ENCODE measurements around the gene PHAX. TPM values are rescaled to one million over a fixed set of nuclear protein-coding genes. Genes with fewer than 3 reads are reported as not detected.
"Not testable (repeated sequence)": the region's sequence is repeated elsewhere in the genome, so short reads cannot be mapped to it uniquely, and the experiment has no call there.

PHAX gene
- total RNA-seq, 1 donor from 2014 or later = 44.7 TPM

- TF ChIP-seq POLR2AphosphoS5 (IDR thresholded peaks at IDR 0.05; ENCODE audit: insufficient read depth in 1 of 2, low read depth in 1 of 2) (no peak), POLR2A (IDR thresholded peaks at IDR 0.05) (no peak), CTCF (IDR thresholded peaks at IDR 0.05) (no peak)
- Histone ChIP-seq H3K4me3 (no peak overlapping the region), H3K9me3 (no peaks in the 10 kb centered on the region), H3K4me1 (no peaks in the 10 kb centered on the region), H3K27ac (no peak overlapping the region), H3K27me3 (no peaks in the 10 kb centered on the region), H3K36me3 (no peaks in the 10 kb centered on the region)
- no peak for DNase-seq (ENCODE audit: extremely low spot score in 2 of 2)
- intact Hi-C loops (cut with DNase I) = no loop called here
Observed at GRCh38 chr5:126664586-126664985, 63.8 kb downstream of the PHAX start.

DNA sequence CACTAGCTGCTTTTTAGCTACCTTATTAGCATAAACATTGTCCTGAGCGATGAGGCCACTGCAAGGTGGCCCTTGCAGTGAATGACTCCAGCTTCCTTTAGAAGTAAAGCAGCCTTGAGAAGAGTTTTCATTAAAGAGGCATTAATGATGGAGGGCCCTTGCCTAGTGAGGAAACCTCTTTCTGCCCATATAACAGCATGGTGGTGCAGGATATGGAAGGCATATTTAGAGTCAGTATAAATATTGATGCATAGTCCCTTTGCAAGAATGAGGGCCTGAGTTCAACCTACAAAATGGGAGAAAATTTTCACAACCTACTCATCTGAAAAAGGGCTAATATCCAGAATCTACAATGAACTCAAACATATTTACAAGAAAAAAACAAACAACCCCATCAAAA is 69.4 kb downstream of the PHAX start:
- H3K9me3 ChIP-seq; H3K36me3 ChIP-seq; DNase-seq (ENCODE audit: extremely low spot score in 2 of 2); H3K4me3 ChIP-seq; H3K27me3 ChIP-seq; intact Hi-C loops (cut with DNase I); H3K27ac ChIP-seq; H3K4me1 ChIP-seq: not testable (repeated sequence)

DNA sequence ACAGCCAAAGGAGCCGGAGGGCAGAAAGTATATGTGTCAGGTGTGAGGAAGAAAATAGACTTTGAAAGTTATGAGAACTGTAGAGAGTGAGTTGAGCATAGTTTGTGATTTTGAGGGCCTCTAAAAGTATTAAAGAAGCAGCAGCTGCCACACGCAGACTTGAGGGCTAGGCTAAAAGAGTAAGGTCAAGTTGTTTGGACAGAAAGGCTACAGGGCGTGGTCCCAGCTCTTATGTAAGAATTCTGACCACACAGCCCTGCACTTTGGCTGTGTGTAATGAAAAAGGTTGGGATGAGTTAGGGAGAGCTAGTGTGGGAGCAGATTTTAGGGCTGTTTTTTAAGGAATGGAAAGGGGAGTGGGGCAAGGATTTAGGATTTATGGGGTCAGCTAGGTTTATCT is 70.9 kb downstream of the PHAX start:
- intact Hi-C loops (cut with DNase I); H3K36me3 ChIP-seq; H3K9me3 ChIP-seq; H3K27me3 ChIP-seq; H3K4me1 ChIP-seq; H3K4me3 ChIP-seq; H3K27ac ChIP-seq; DNase-seq (ENCODE audit: extremely low spot score in 2 of 2): not testable (repeated sequence)

GRCh38 chr5:126673477-126673876 is 72.7 kb downstream of the PHAX start:
- intact Hi-C loops (cut with DNase I) = no loop called here
- Histone ChIP-seq H3K9me3 (no peaks in the 10 kb centered on the region), H3K4me3 (no peak overlapping the region), H3K27ac (no peak overlapping the region), H3K4me1 (no peaks in the 10 kb centered on the region), H3K27me3 (no peaks in the 10 kb centered on the region), H3K36me3 (no peaks in the 10 kb centered on the region)
- no peak for DNase-seq (ENCODE audit: extremely low spot score in 2 of 2)
- TF ChIP-seq POLR2AphosphoS5 (IDR thresholded peaks at IDR 0.05; ENCODE audit: insufficient read depth in 1 of 2, low read depth in 1 of 2) = no peak
- TF ChIP-seq CTCF (IDR thresholded peaks at IDR 0.05) = no peak
- no peak for TF ChIP-seq POLR2A (IDR thresholded peaks at IDR 0.05)

GRCh38 chr5:126674145-126674544 is 73.4 kb downstream of the PHAX start:
- Histone ChIP-seq H3K27ac (no peak overlapping the region), H3K4me3 (no peak overlapping the region), H3K36me3 (no peaks in the 10 kb centered on the region), H3K4me1 (no peaks in the 10 kb centered on the region), H3K27me3 (no peaks in the 10 kb centered on the region), H3K9me3 (no peaks in the 10 kb centered on the region)
- TF ChIP-seq POLR2AphosphoS5 (IDR thresholded peaks at IDR 0.05; ENCODE audit: insufficient read depth in 1 of 2, low read depth in 1 of 2) (no peak), POLR2A (IDR thresholded peaks at IDR 0.05) (no peak), CTCF (IDR thresholded peaks at IDR 0.05) (no peak)
- intact Hi-C loops (cut with DNase I) = no loop called here
- DNase-seq (ENCODE audit: extremely low spot score in 2 of 2) = no peak

DNA sequence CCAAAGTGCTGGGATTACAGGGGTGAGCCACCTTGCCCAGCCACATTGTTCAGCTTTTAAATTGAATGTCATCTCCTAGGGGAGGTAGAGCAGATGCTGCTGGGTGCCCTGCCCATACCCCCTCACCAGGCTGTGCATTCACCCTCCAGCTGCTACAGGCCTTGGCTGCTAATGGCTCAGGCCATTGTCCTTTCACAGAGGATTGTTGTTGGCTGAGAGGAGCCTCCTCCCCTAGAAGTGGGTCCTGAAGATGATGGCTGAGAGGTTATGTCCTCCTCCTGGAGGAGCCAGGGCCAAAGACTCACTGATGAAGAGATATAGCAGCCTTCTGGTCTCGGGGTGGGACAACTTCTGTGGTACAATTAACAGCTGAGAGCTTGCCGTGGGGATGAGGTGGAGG is 74.6 kb downstream of the PHAX start:
- TF ChIP-seq CTCF (IDR thresholded peaks at IDR 0.05) (no peak), POLR2AphosphoS5 (IDR thresholded peaks at IDR 0.05; ENCODE audit: insufficient read depth in 1 of 2, low read depth in 1 of 2) (no peak), POLR2A (IDR thresholded peaks at IDR 0.05) (no peak)
- intact Hi-C loops (cut with DNase I) = loop anchor here (5.0 kb wide), 1 partner anchor 102 kb away; the partner anchor contains the start of gene LMNB1
- Histone ChIP-seq H3K9me3 (no peaks in the 10 kb centered on the region), H3K36me3 (no peaks in the 10 kb centered on the region), H3K4me3 (no peak overlapping the region), H3K4me1 (no peaks in the 10 kb centered on the region), H3K27ac (no peak overlapping the region), H3K27me3 (no peaks in the 10 kb centered on the region)
- no peak for DNase-seq (ENCODE audit: extremely low spot score in 2 of 2)
